ENCODE measurements around the gene WWP2. TPM values are rescaled to one million over a fixed set of nuclear protein-coding genes. Genes with fewer than 3 reads are reported as not detected.

WWP2 gene
- total RNA-seq, 1 experiment from 2014 or later, result 22.8 TPM

DNA sequence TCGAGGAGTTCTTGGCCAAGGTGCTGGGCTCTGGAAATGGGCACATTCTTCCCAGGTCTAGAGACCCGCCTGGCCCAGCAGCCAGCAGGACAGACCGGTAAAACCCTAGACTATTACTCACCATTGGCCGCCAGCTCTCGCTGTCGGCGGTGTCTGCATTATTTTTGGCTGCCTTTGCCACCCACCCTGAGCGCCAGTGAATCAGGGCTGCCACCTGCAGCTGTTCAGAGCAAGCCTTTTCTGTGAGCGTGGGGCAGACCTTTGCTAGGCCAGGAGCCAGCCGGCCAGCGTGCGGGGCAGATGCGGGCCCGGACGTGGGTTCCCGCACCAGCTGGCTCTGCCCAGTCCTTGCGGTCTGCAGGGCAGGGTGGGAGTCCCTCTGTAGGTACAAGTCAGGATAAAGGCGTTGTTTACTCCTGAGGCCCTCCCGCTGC is 173.2 kb downstream of the WWP2 start:
- ATAC-seq, result no peak
- in situ Hi-C loops (cut with HindIII; ENCODE audit: low pct_unique_long_range_greater_than_20kb, low sequenced_read_pairs) (no loop called here), intact Hi-C loops (cut with micrococcal nuclease; ENCODE audit: unreplicated experiment) (no loop called here)
- POLR2A ChIA-PET, result no interaction called here
- no TSS peak for BruUV-seq (replicated peaks)
- Histone ChIP-seq H3K9me3 (ENCODE audit: control insufficient read depth, insufficient read depth, low read depth, low read length) (no peaks in the 10 kb centered on the region), H3K27ac (ENCODE audit: low read length) (no peak overlapping the region), H3K36me3 (ENCODE audit: control insufficient read depth, insufficient read depth, low read length) (no peaks in the 10 kb centered on the region), H3K27me3 (ENCODE audit: control insufficient read depth, insufficient read depth, low read length) (no peaks in the 10 kb centered on the region), H3K4me1 (ENCODE audit: control insufficient read depth, insufficient read depth, low read length) (no peaks in the 10 kb centered on the region), H3K4me3 (ENCODE audit: low read depth in 2 of 2, low read length in 2 of 2) (no peak overlapping the region)
- TF ChIP-seq TCF7L2 (IDR thresholded peaks at IDR 0.05; ENCODE audit: low read depth, low read length), result no peak
- TF ChIP-seq POLR2AphosphoS5 (IDR thresholded peaks at IDR 0.05; ENCODE audit: low read depth, low read length), result no peak
- TF ChIP-seq, protein P1, sequence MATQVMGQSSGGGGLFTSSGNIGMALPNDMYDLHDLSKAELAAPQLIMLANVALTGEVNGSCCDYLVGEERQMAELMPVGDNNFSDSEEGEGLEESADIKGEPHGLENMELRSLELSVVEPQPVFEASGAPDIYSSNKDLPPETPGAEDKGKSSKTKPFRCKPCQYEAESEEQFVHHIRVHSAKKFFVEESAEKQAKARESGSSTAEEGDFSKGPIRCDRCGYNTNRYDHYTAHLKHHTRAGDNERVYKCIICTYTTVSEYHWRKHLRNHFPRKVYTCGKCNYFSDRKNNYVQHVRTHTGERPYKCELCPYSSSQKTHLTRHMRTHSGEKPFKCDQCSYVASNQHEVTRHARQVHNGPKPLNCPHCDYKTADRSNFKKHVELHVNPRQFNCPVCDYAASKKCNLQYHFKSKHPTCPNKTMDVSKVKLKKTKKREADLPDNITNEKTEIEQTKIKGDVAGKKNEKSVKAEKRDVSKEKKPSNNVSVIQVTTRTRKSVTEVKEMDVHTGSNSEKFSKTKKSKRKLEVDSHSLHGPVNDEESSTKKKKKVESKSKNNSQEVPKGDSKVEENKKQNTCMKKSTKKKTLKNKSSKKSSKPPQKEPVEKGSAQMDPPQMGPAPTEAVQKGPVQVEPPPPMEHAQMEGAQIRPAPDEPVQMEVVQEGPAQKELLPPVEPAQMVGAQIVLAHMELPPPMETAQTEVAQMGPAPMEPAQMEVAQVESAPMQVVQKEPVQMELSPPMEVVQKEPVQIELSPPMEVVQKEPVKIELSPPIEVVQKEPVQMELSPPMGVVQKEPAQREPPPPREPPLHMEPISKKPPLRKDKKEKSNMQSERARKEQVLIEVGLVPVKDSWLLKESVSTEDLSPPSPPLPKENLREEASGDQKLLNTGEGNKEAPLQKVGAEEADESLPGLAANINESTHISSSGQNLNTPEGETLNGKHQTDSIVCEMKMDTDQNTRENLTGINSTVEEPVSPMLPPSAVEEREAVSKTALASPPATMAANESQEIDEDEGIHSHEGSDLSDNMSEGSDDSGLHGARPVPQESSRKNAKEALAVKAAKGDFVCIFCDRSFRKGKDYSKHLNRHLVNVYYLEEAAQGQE (IDR thresholded peaks at IDR 0.05; ENCODE audit: insufficient read depth in 1 of 2, low read depth in 2 of 2, low read length in 1 of 2), result no peak
- TF ChIP-seq, protein P2, sequence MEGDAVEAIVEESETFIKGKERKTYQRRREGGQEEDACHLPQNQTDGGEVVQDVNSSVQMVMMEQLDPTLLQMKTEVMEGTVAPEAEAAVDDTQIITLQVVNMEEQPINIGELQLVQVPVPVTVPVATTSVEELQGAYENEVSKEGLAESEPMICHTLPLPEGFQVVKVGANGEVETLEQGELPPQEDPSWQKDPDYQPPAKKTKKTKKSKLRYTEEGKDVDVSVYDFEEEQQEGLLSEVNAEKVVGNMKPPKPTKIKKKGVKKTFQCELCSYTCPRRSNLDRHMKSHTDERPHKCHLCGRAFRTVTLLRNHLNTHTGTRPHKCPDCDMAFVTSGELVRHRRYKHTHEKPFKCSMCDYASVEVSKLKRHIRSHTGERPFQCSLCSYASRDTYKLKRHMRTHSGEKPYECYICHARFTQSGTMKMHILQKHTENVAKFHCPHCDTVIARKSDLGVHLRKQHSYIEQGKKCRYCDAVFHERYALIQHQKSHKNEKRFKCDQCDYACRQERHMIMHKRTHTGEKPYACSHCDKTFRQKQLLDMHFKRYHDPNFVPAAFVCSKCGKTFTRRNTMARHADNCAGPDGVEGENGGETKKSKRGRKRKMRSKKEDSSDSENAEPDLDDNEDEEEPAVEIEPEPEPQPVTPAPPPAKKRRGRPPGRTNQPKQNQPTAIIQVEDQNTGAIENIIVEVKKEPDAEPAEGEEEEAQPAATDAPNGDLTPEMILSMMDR (IDR thresholded peaks at IDR 0.05), result no peak
- TF ChIP-seq SIN3A (IDR thresholded peaks at IDR 0.05; ENCODE audit: borderline replicate concordance, insufficient read depth, low read depth, low read length), result no peak
- CTCF ChIA-PET, result no interaction called here
- DNase-seq (ENCODE audit: low read depth, low spot score), result no peak

DNA sequence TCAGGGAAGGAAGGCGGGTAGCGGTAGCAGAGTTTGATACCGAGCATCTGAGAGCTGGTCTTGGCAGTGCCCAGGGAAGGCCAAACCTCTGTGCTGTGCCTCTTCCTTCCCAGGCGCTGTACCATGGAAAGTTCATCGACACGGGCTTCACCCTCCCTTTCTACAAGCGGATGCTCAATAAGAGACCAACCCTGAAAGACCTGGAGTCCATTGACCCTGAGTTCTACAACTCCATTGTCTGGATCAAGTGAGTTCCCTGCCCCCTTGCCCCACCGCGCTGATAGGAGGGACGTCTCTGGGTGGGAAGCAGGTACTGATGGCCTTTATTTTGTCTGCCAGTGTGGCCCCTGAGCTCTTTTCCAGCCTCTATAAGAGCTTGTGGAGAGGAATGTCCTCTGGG is 173.6 kb downstream of the WWP2 start:
- intact Hi-C loops (cut with micrococcal nuclease; ENCODE audit: unreplicated experiment), result no loop called here

More for the DNA sequence above, 173.6 kb downstream of the WWP2 start:
- ChIA-PET CTCF (no interaction called here), POLR2A (no interaction called here)
- Histone ChIP-seq H3K4me1 (ENCODE audit: control insufficient read depth, insufficient read depth, low read length) (no peaks in the 10 kb centered on the region), H3K27me3 (ENCODE audit: control insufficient read depth, insufficient read depth, low read length) (no peaks in the 10 kb centered on the region), H3K9me3 (ENCODE audit: control insufficient read depth, insufficient read depth, low read depth, low read length) (no peaks in the 10 kb centered on the region), H3K27ac (ENCODE audit: low read length) (no peak overlapping the region), H3K36me3 (ENCODE audit: control insufficient read depth, insufficient read depth, low read length) (no peaks in the 10 kb centered on the region), H3K4me3 (ENCODE audit: low read depth in 2 of 2, low read length in 2 of 2) (no peak overlapping the region)
- DNase-seq (ENCODE audit: low read depth, low spot score) (no peak), ATAC-seq (no peak)
- BruUV-seq (replicated peaks), result no TSS peak
- TF ChIP-seq POLR2AphosphoS5 (IDR thresholded peaks at IDR 0.05; ENCODE audit: low read depth, low read length) (no peak), SIN3A (IDR thresholded peaks at IDR 0.05; ENCODE audit: borderline replicate concordance, insufficient read depth, low read depth, low read length) (no peak), TCF7L2 (IDR thresholded peaks at IDR 0.05; ENCODE audit: low read depth, low read length) (no peak)
- TF ChIP-seq, protein P2 (IDR thresholded peaks at IDR 0.05), result no peak
- TF ChIP-seq, protein P1 (IDR thresholded peaks at IDR 0.05; ENCODE audit: insufficient read depth in 1 of 2, low read depth in 2 of 2, low read length in 1 of 2), result no peak
- in situ Hi-C loops (cut with HindIII; ENCODE audit: low pct_unique_long_range_greater_than_20kb, low sequenced_read_pairs), result no loop called here
